ENCODE results near the gene CHST10.

The CHST10 gene

GRCh38 chr2:100413571-100413970, 3.9 kb downstream of the CHST10 start:
- no peak for DNase-seq

DNA sequence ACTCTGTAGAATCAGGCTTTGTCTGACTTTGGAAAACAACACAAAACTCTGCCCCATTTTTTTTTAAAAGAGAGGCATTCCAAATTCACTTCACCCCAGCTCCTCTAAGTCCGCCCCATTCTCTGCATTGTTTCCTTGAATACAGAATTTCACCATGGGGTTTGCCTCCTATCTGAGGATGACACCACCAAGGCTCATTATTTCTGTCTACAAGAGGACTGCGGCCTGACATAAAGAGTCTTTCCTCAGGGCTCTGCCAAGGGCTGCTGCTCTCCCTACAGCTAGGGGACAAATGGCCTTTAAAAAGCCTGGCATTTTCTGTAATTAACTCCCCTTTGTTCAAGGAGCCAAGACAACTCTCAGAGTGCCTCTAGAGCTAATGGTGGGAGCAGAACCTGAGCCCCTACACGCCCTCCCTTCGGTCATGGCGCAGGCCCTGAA, 4.6 kb downstream of the CHST10 start:
- DNase-seq: no peak

DNA sequence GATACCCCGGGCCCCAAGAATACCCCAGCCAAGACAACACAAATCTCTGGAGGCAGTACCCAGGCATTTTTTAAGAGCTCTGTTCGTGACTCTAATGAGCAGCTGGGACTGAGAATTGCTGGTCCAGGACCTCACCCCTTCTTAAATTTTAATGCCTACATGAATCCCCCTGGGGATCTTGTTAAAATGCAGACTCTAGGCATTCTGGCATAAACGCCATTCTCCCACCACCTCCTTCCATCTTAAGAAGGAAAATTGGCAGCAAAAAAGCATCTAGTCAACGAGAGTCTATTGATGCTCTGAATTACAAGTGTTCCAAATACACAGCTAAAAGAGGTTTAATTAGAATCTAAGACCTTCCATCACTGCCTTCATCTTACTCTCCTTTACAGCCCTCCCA, 5.0 kb downstream of the CHST10 start:
- DNase-seq: no peak

DNA sequence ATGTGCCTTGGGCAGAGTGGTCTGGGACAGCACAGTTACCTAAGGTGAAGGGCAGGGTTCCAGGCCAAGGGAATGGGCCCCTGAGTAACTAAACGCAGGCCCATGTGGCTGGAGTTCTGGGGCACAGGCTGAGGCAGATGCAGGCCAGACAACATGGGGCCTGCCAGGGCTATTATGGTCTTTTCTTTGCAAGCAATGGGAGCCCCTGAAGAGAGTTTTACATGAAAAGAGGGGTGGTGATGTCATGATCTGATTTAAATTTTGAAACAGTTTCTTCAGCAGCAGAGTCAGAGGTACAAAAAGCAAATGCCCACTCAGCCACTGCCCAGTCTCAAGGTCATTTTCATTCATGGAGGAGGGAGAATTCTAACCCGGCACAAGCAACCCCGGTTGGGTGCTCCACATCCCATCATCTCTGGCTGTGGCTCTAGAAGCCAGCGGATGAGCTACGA, 5.6 kb downstream of the CHST10 start:
- DNase-seq: no peak

DNA sequence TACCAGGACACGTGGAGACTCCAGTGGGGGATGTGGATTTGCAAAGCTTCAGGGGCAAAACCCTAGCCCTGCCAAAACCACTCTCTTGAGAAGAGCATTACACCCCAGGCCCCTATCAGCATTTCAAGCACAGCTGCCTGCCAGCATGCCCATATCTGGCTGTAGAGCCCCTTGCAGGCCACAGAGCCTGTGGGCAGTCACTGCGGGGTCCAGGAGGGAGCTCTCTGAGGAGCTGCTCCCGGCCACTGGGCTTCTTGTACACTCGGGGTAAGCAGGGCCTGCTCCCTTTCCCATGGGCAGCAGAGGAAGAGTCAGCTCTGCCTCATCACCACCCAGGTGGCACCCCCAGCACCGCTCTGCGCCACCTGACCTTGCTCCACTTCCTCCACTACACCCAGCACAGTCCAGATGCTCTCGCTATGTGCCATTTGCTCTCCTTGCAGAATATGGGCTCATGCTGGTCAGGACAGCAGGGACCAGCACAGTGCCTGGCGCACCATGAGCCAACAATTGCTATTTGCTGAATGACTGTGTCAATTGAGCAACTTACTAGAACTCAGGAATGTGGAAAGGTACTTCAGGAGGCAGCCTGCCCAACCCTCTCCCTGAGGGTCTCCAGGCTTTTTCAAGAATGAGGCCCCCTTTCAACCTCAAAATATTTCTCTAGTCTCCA, 7.4 kb downstream of the CHST10 start:
- DNase-seq: no peak

DNA sequence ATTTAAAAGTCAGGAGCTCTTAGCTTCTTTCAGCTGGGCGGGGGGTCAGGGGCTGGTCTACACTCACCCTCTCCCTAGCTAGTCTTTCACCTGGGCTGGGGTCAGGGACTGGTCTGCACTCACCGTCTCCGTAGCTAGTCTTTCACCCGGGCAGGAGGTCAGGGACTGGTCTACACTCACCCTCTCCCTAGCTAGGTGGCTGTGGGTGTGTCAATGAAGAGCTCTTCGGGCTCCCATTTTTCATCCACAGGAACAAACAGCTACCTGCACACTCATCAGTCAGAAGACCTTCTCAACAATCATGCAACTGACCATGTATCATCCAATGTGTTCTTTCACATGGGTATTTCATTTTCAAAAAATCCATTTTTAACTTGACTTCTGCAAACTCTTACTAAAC, 8.0 kb downstream of the CHST10 start:
- no peak for DNase-seq

- DNase-seq: no peak
Measured at GRCh38 chr2:100408941-100409340, 8.5 kb downstream of the CHST10 start.

DNA sequence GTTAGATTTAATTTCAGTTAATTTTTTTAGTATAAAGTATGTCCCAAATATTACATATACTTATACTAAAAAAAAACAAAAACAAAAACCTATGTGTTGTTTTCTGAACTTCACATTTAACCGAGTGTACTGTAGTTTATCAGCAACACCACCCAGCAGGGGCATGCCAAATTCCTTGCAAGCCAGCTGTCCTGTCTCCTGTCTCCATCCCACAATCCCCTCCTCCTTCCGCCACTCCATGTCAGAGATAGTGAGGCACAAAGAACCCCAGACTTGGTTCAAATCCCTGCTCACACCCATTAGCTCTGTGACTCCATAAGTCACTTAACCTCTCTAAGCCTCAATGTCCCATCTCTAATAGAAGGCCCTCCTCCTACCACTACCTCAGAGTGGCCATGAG, 9.4 kb downstream of the CHST10 start:
- DNase-seq: no peak

DNA sequence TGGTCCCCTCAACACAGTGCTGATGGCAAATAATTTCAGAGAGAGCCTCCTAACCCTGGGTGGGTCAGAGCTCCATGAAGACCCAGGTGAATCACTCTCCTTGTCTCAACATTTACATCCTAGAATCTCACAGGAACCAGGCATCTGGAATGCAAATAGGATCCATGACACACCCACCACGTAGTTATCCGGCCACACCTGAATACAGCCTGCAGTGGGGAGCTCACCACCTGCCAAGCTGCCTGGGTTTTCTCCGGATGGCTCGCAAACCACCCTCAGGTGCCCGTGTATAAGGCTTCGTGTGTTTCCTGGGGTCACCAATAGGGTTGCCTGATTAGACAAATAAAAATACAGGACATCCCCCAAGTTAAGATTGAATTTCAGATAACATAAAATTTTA, 9.9 kb downstream of the CHST10 start:
- DNase-seq: no peak

- no peak for DNase-seq
Measured at GRCh38 chr2:100407073-100407472, 10.4 kb downstream of the CHST10 start.

- DNase-seq: no peak
Measured at GRCh38 chr2:100406120-100406508, 11.4 kb downstream of the CHST10 start.

- DNase-seq: no peak
Measured at GRCh38 chr2:100405403-100406119, 11.9 kb downstream of the CHST10 start.

DNA sequence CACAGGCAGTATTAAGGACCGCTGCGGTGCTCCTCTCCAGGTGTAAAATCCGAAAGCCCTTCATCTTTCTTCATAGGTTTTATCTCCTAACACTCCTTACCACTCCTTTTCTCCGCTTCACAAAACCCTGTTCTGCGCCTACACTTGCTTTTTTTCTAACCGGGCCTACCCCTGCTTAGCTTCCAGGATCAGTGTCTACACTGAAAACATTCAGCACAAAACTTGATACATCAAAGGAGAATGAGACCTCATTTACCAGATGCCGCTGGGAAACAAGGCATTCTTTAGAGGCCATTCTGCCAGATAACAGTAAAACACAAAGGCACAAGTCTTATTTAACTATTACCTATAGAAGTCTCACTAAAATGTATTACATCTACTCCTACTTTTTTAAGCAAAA, 13.1 kb downstream of the CHST10 start:
- no peak for DNase-seq

DNA sequence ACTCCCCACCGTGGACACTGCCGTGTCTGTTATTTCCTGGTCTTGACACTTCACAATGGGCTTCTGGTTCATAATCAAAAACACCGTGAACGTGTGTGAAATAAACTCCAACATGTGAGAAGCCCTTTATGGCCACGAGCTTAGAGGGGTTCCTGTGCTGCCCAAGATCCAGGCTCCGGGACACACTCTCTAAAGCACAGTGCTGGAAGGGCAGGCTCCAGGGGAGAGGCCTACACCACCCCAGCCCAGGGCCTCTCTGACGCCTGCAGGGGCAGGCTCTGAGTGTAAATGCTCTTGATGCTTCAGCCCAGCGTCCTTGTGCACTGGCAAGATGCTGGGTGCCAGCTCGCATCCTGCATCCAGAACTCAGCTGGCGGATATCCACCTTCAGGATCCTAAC, 13.7 kb downstream of the CHST10 start:
- no peak for DNase-seq

- DNase-seq: no peak
Measured at GRCh38 chr2:100401268-100401667, 16.2 kb downstream of the CHST10 start.

GRCh38 chr2:100399714-100400113, 17.8 kb downstream of the CHST10 start:
- no peak for DNase-seq

GRCh38 chr2:100397976-100398375, 19.5 kb downstream of the CHST10 start:
- DNase-seq: no peak

- DNase-seq: no peak
Measured at GRCh38 chr2:100397118-100397860, 20.2 kb downstream of the CHST10 start.

DNA sequence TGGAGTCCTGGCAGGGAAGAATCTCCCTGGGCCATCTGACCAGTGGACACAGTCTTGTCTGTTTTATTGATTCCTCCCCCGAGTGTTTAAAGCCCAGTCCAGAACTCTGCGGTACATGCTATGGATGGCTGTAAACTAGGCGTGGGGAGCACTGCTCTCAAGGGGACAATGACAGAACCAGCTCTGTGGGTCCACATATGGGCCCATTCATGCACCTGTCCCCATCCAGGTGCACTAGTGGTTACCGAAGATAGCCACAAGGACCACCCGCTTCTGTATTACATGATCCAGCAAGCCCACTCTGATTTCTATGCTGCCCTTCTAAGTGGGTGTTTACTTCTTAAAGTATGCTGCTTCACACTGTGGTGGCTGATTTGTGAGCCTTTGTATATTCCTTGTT, 21.0 kb downstream of the CHST10 start:
- no peak for DNase-seq

DNA sequence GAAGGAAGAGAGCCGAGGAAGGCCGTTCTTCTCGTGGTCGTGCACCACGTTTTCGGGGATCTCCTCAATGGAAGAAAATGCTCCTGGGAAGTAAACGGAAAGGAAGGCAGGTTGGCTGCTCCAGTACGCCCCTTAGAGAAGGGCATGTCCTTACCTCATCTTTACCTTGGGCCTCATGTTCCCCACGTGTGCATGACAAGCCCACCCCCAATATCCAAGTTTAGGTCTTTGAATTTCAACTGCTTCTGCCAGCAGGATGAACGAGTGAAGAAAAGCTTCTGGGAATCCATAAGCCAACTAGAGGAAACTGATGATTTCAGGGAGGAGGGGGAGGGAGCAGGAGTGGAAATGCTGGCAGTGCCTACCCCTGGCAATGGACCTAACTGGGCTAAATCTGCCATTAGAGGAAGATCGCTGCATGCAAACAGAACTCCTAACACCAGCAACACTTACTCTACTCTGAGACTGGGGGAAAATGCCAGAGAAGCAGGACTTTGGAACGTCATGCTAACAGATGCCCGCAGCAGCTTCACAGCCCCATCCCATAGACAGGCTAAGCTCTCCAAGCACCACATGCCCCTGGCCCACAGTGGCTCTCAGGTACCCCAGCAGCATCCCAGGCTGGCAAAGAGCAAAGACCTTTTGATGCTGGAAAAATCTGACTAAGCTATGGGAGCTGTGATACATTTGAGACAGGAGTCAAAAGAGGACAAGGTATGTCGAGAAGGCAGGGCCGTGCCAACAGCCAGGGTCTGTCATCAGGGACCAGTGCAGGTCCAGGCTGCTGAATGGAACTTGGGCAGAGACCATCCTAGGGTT, 21.7 kb downstream of the CHST10 start:
- no peak for DNase-seq

- no peak for DNase-seq
Measured at GRCh38 chr2:100394111-100394641, 23.3 kb downstream of the CHST10 start.

DNA sequence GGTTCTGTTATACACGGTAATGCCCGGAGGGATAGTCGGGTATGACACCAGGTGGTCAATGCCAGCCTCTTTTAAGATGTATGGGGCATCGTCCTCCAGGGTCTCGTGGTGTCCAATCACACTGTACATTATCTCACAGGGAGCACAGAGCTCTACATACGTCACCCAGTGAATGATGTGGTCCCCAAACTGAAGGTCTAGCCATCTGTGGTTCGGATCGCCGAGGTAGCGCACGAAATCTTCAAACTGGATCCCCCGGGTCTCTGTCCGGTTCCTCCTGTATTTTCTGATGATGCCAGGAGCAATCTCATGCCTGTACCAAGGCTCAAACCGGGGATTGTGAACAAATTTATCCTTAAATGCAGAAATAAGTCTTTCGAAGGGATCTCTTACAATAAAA, 24.1 kb downstream of the CHST10 start:
- DNase-seq: no peak

DNA sequence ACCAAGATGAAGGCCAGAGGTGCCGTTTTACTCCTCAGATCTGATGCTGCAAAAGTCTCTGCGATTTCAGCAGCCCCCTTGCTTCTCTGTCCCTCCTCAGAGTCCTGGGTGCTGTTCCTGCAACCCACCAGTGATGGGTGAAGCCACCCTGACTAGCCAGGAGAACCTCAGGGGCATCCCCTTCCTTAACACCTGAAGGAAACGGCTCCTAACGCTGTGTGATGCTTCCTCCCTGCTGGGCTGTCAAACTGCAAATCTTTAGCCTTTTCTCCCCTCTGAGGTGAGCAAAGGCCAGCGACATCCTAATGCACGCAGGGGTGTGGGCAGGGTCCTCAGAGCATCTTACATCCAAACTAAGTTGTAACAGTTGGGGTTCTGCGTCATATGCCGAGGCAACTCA, 24.8 kb downstream of the CHST10 start:
- no peak for DNase-seq
